ENCODE results near the gene PXDC1. TPM values are rescaled to one million over a fixed set of nuclear protein-coding genes. Genes with fewer than 3 reads are reported as not detected.

Gene PXDC1
- total RNA-seq, 1 experiment from 2014 or later: 6.3 TPM

DNA sequence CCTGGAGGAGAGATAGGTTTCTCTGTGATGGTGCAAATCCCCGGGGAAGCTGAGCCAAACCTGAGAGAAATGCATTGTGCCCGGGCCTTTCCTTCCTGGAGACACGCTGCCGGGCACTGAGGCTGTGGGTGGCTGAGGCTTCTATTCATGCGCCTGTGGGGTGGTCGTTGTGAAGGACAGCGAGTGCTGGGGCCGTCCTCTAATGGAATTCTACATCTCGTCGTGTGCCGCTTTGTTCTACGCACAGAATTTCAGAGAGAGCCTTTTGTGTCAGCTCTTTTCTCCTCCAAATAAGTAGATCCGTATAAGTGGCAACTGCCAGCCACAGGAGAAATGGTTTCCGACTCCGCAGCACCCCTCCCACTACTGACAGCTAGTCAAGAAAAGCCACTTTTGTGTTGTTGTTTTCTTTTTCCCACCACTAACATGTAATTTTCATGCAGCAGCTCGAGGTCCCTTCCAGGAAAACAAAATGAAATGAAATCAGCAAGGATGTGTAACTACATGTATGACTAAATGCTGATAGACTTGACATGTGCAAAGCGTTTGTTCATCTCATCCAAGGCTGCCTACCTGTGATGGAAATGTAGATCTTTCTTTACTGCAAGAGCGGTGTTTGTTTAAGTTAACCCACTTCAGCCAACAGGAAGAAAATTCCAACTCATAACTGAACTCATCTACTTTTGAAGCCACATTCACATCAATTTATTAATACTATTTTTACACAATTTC, 26.4 kb upstream of the PXDC1 start:
- Histone ChIP-seq H3K9ac (ENCODE audit: low read length) (no peak overlapping the region), H3K27ac (ENCODE audit: low read depth, low read length) (no peak overlapping the region), H3K36me3 (ENCODE audit: control insufficient read depth in 1 of 2, insufficient read depth in 2 of 2, low read length in 2 of 2) (no peaks in the 10 kb centered on the region), H3K4me3 (replicated peaks in 1 of 2; ENCODE audit: low read depth in 1 of 2, low read length in 2 of 2) (no peak overlapping the region), H3K4me1 (ENCODE audit: control insufficient read depth in 1 of 2, insufficient read depth in 2 of 2, low read length in 2 of 2) (no peaks in the 10 kb centered on the region), H2AFZ (ENCODE audit: low read depth, low read length, poor library complexity, severe bottlenecking) (no peak overlapping the region), H3K27me3 (ENCODE audit: insufficient read depth, low read length) (no peaks in the 10 kb centered on the region), H3K9me2 (ENCODE audit: insufficient read depth) (no peaks in the 10 kb centered on the region), H4K20me1 (ENCODE audit: insufficient read depth) (no peaks in the 10 kb centered on the region), H3K9me3 (ENCODE audit: control insufficient read depth in 1 of 2, insufficient read depth in 1 of 2, low read depth in 1 of 2, low read length in 2 of 2) (no peaks in the 10 kb centered on the region), H3K4me2 (ENCODE audit: low read length) (no peak overlapping the region), H3K79me2 (ENCODE audit: insufficient read depth, low read length) (no peaks in the 10 kb centered on the region)
- CTCF ChIA-PET: no interaction called here
- no TSS peak for BruUV-seq (replicated peaks)
- ATAC-seq (no peak), DNase-seq (ENCODE audit: low read depth, low spot score) (no peak)
- POLR2A ChIA-PET: no interaction called here
- intact Hi-C loops (cut with micrococcal nuclease): no loop called here
- TF ChIP-seq SP1 (IDR thresholded peaks at IDR 0.05; ENCODE audit: low read depth) (no peak), EZH2phosphoT487 (IDR thresholded peaks at IDR 0.05; ENCODE audit: borderline replicate concordance) (no peak), CEBPB (IDR thresholded peaks at IDR 0.05; ENCODE audit: low read depth) (no peak)
- RAD21 ChIA-PET (ENCODE audit: low non-redundant PET in 1 of 2, low total read pairs in 2 of 2, uncharacterized antibody in 2 of 2, unreplicated experiment in 2 of 2): no interaction called here

DNA sequence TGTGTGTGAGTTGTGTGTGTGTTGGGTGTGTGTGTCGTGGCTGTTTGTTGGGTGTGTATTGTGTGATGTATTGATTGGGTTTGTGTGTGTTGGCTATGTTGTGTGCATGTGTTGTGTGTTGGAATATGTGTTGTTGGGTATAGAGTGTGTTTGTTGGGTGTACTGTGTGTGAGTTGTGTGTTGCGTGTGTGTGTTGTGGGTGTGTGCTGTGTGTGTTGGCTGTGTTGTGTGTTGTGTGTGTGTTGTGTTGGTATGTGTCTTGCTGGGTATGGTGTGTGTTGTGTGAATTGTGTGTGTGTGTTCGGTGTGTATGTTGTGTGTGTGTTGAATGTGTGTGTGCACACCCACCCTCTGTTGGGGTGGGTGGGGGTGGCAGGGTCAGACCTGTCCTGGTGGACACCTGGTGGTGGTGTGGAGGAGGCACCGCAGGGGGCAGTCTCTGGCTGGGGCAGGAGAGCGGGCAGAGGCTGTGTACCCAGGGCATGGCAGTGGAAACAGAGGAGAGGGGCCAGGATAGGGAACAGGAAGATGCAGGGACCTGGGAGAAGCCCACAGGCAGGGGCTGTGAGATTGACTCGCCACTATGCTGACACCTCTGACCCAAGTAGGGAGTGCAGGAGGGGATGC, 25.5 kb upstream of the PXDC1 start:
- POLR2A ChIA-PET: no interaction called here
- Histone ChIP-seq H3K27me3 (ENCODE audit: insufficient read depth, low read length) (no peaks in the 10 kb centered on the region), H3K79me2 (ENCODE audit: insufficient read depth, low read length) (no peaks in the 10 kb centered on the region), H2AFZ (ENCODE audit: low read depth, low read length, poor library complexity, severe bottlenecking) (no peak overlapping the region), H4K20me1 (ENCODE audit: insufficient read depth) (no peaks in the 10 kb centered on the region), H3K36me3 (ENCODE audit: control insufficient read depth in 1 of 2, insufficient read depth in 2 of 2, low read length in 2 of 2) (no peaks in the 10 kb centered on the region), H3K9me2 (ENCODE audit: insufficient read depth) (no peaks in the 10 kb centered on the region), H3K9me3 (ENCODE audit: control insufficient read depth in 1 of 2, insufficient read depth in 1 of 2, low read depth in 1 of 2, low read length in 2 of 2) (no peaks in the 10 kb centered on the region), H3K4me3 (replicated peaks in 1 of 2; ENCODE audit: low read depth in 1 of 2, low read length in 2 of 2) (no peak overlapping the region), H3K9ac (ENCODE audit: low read length) (no peak overlapping the region), H3K4me1 (ENCODE audit: control insufficient read depth in 1 of 2, insufficient read depth in 2 of 2, low read length in 2 of 2) (no peaks in the 10 kb centered on the region), H3K27ac (ENCODE audit: low read depth, low read length) (no peak overlapping the region), H3K4me2 (ENCODE audit: low read length) (no peak overlapping the region)
- ATAC-seq: peak; percentile 70; the same call in 1 of the 2 replicates
- no peak for DNase-seq (ENCODE audit: low read depth, low spot score)
- RAD21 ChIA-PET (ENCODE audit: low non-redundant PET in 1 of 2, low total read pairs in 2 of 2, uncharacterized antibody in 2 of 2, unreplicated experiment in 2 of 2): no interaction called here
- intact Hi-C loops (cut with micrococcal nuclease): no loop called here
- BruUV-seq (replicated peaks): no TSS peak
- CTCF ChIA-PET: no interaction called here
- 0 out of 2 replicates have a peak, but pooled peaks have one; percentile 7 for TF ChIP-seq RAD21 (IDR thresholded peaks at IDR 0.05; ENCODE audit: low read depth)
- TF ChIP-seq, protein P1, sequence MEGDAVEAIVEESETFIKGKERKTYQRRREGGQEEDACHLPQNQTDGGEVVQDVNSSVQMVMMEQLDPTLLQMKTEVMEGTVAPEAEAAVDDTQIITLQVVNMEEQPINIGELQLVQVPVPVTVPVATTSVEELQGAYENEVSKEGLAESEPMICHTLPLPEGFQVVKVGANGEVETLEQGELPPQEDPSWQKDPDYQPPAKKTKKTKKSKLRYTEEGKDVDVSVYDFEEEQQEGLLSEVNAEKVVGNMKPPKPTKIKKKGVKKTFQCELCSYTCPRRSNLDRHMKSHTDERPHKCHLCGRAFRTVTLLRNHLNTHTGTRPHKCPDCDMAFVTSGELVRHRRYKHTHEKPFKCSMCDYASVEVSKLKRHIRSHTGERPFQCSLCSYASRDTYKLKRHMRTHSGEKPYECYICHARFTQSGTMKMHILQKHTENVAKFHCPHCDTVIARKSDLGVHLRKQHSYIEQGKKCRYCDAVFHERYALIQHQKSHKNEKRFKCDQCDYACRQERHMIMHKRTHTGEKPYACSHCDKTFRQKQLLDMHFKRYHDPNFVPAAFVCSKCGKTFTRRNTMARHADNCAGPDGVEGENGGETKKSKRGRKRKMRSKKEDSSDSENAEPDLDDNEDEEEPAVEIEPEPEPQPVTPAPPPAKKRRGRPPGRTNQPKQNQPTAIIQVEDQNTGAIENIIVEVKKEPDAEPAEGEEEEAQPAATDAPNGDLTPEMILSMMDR (IDR thresholded peaks at IDR 0.05 in 2 of 3, conservative IDR thresholded peaks at IDR 0.05 in 1 of 3; ENCODE audit: borderline replicate concordance in 1 of 3, insufficient read depth in 1 of 3, low read depth in 2 of 3, low read length in 2 of 3): peak in 1 of 3 experiments; percentile 22; a peak in 2 of 6 replicates
- TF ChIP-seq CBX3 (IDR thresholded peaks at IDR 0.05; ENCODE audit: low read depth): no peak
- no peak for TF ChIP-seq POLR2AphosphoS5 (IDR thresholded peaks at IDR 0.05; ENCODE audit: low read depth, low read length)
- TF ChIP-seq REST (IDR thresholded peaks at IDR 0.05; ENCODE audit: low read depth): no peak
- TF ChIP-seq SP1 (IDR thresholded peaks at IDR 0.05; ENCODE audit: low read depth): no peak
- TF ChIP-seq YY1 (IDR thresholded peaks at IDR 0.05; ENCODE audit: extremely low read depth, insufficient replicate concordance, low read depth, low read length): no peak
- TF ChIP-seq EZH2 (IDR thresholded peaks at IDR 0.05): no peak
- TF ChIP-seq MAX (IDR thresholded peaks at IDR 0.05): no peak
